ENCODE measurements around the gene CFAP157.

The CFAP157 gene

DNA sequence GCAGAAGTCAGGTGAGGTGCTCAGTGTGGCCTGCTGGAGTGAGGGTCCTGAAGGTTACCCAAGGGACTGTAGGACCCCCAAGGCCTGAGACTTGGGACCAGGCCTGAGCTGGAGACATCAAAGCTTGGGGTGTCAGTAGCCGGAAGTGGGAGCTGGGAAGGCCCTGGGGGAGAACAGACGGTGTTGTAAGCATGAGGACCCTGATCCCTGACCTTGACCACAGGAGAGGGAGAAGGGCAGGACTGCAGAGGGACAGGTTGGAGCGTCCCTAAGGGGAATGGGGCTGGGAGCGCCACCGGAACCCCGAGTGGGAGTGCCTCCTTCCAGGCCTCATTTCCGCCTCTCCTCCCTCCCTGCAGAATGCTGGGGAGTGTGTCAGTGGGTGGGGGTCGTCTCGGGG, 9.6 kb downstream of the CFAP157 start:
- no peak for DNase-seq

- DNase-seq = no peak
Measured at GRCh38 chr9:127717766-127718165, 11.0 kb downstream of the CFAP157 start.

- no peak for DNase-seq
Measured at GRCh38 chr9:127720031-127720864, 13.5 kb downstream of the CFAP157 start.

DNA sequence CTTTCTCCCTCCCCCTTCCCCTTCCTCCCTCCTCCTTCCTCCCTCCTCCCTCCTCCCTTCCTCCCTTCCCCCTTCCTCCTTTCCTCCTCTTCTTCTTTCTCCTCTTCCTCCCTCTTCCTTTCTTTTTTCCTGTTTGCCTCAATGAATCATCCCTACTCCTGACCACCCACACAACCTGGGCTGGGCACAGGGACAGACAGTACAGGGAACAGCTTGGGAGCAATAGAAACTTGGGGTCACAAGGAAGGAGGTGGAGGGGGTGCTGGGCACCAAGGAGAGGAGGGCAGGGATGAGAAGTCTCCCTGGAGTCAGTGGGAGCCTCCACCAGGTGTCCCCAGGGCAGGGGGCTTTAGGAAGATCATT, 14.1 kb downstream of the CFAP157 start:
- DNase-seq = no peak

DNA sequence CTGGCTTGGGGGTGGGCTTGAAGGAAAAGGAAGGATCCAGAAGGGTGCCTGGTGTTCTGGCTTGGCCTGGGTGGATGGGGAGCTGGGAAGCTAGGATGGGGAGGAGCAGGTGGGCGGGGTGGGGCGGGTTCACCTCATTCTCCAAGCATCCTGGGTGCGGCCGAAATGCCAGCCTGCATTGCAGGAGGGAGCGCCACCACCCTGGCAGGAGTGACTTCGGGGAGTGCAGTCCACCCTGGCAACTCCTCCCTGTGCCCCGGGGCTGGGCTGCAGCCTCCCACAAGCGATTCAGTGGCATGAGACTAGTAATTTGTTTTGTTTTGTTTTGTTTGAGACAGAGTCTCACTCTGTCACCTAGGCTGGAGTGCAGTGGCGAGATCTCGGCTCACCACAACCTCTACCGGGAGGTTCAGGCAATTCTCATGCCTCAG, 14.6 kb downstream of the CFAP157 start:
- DNase-seq = no peak

DNA sequence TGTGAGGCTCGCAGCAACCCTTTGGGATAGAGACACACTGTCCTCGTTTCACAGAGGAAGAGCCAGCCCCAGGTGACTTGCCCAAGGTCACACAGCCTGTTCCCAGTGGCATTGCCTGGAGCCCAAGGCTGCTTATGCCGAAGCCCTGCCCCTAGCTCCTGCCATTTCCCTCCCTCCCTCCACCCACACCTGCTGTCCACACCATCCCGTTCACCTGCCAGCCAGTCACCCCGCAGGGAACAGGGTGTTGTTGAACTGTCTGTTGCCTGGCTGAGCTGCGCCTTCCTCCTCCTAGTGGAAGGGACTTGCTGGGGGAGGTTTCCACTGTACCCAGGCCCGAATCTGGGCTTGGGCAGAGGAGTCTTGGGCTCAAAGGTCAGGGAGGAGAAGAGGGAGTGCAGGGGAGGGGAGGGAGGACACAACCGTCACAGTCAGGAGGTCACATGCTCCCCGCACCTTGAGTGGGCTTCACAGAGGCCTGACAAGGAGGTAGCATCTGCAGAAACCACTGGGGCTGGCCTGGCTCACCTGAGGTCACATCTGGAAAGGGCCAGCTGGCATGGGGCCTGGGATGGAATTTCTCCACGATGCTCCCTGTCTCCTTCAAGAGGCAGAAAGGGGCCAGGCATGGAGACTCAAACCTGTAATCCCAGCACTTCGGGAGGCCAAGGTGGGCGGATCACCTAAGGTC, 15.4 kb downstream of the CFAP157 start:
- no peak for DNase-seq

DNA sequence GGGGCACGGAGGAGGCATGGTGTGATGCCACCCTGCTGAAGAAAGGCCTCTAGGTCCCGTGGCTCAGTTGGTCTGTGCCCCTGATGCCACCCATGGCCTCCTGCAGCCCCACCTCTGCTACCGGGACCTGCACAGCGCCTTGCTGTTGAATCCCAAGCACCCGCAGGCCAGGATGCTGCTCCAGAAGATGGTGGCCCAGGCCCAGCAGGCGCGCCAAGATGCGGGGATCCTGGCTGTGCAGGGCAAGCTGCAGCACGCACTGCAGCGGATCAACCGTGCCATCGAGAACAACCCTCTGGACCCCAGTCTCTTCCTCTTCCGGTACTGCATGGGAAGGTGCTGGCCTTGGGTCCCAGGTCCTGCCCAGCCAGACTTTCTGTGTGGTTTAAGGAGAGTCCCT, 16.2 kb downstream of the CFAP157 start:
- no peak for DNase-seq

GRCh38 chr9:127723444-127723843, 16.7 kb downstream of the CFAP157 start:
- peak; percentile 77 for DNase-seq

DNA sequence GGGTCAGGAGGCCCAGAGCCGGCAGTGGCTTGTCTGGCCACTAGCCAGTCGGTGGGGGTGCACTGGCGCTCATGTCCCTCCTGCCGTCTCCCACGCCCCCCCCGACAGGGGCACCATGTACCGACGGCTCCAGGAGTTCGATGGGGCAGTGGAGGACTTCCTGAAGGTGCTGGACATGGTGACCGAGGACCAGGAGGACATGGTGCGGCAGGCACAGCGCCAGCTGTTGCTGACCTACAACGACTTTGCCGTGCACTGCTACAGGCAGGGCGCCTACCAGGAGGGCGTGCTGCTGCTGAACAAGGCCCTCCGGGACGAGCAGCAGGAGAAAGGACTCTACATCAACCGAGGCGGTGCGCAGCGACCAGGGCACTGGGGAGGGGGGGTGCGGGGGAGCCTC, 17.2 kb downstream of the CFAP157 start:
- DNase-seq = no peak

DNA sequence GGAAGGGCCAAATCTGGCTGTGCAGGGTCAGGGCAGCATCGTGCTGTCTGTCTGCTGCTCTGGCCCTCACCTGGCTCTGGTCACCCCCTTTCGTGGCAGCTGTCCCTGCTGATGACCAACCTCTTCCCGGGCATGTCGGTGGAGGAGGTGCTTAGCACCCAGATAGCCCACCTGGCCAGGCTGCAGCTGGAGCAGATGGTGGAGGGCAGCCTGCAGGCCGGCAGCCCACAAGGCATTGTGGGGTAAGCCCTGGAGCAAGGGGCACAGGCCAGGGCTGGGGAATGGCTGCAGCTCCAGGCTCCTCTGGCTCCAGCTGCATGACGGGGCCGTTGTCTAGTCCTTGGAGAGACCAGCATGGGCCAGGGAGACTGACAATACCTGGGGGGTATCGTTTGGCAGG, 20.1 kb downstream of the CFAP157 start:
- DNase-seq = no peak

- DNase-seq = no peak
Measured at GRCh38 chr9:127728808-127729207, 22.0 kb downstream of the CFAP157 start.

DNA sequence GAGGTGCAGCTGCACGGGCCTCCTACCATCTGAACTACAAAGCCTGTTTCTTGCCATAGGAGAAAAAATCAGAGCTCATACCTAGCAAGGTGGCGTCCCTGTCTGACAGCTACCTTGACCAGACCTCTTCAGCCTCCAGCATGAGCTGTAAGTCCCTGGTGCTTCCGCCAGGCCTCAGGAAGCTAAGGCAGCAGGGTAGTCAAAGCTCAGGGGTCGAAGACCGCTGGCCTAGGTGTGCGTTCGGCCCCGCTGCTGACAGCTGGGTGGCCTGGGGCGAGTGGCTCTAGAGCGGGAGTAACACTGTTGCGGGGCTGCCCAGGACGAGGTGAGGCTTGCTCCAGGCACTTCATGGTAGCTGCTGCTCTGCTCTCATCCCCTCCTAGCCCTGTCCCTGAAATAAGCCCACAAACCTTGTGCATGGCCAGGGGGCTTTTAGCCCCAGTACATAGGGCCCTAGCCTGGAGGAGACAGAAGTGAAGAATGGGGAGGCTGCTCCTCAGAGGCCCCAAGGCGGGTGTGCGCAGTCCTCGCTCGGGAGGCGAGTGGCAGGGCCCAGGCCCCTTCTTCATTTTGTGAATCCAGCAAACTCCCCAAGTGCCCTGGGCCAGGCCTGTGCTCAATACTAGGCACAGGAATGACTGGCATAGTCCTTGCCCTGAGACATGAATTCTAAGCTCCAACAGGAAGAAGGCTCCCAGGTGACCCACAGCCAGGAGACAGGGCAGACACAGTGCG, 22.9 kb downstream of the CFAP157 start:
- DNase-seq = no peak

- DNase-seq = no peak
Measured at GRCh38 chr9:127730262-127730661, 23.5 kb downstream of the CFAP157 start.

- DNase-seq = no peak
Measured at GRCh38 chr9:127730799-127731410, 24.1 kb downstream of the CFAP157 start.

DNA sequence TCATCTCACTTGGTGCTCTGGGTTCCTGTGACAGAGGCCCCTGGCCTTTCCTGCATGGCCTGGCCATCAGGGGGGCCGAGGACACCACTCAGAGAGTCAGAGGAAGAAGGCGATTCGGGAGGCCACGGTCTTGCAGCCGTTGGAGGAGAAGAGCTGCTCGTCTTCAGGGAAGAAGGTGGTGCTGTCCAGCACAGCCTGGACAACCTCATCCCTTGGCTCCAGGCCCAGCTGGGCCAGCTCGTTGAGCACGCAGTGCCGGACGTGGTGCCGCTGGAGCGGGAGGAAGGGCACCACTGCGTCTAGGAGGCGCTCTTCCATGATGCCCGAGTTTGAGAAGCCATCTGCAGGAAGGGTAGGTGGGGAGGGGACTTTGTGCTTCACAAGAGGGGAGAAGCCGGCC, 25.1 kb downstream of the CFAP157 start:
- no peak for DNase-seq

- no peak for DNase-seq
Measured at GRCh38 chr9:127732444-127732843, 25.7 kb downstream of the CFAP157 start.

DNA sequence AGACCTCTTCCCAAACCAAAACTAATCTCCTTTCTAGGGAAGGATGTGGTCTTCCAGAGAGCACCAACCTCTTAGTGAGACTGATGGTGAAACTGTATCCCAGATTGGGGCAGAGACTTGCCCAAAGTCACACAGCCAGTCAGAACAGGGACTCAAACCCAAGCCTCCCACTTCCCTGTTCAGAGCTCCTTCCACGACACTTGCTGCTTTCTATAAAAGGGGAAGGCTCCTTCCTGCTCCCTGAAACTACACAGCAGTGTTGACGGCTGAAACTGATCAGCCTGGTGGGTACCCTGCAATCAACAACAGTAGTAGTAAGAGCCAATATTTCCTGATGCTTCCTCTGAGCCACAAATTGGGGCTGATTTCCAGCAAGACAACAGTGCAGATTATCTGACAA, 26.8 kb downstream of the CFAP157 start:
- no peak for DNase-seq

GRCh38 chr9:127734247-127734746, 27.5 kb downstream of the CFAP157 start:
- DNase-seq = no peak

DNA sequence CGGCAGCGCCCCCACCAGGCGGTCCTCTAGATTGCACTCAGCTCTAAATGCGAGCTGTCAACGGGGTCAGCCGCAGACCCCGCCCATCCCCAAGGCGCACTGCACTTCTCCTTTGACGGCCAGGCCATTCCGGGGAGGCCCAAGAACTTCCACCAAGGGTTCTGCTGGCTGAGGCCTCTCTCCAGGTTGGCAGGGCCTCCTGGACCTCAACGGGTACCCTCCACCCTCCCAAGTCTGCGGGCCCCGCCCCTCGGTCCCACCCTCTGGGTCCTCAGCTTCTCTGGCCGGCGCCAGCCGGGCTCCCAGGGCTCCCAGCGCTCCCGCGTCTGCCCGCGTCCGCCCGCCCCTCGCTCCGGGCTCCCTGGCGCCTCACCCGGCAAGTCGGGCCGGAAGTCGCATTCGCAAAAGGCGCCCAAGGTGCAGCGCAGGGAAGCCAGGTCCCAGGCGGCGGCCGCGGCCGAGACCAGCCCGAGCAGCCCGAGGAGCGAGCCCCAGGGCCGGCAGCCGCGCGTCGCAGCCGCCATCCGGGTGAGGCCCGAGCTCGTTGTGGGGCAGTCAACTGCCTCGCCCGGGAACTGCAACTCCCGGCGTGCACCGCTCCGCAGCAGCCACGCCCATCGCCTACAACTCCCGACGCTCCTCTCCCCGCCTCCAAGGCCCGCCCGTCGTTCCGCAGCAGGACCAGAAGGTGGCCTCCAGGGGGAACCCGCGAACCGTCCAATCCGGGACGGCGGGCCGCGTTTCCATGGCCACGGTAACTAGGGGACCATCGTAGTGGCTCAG, 28.1 kb downstream of the CFAP157 start, which contains the start of gene TOR2A:
TOR2A (minus strand) TSS at position 548 of the 783 bp plus-strand sequence; CDS start at position 524, 24 bp downstream.
- peak; percentile 96 for DNase-seq

GRCh38 chr9:127735530-127736185, 28.9 kb downstream of the CFAP157 start:
- no peak for DNase-seq

GRCh38 chr9:127738666-127739065, 31.9 kb downstream of the CFAP157 start:
- no peak for DNase-seq
